Heart left ventricle (tissue), 16 donors: ENCODE data around the gene PARP3. TPM values are rescaled to one million over a fixed set of nuclear protein-coding genes. Genes with fewer than 3 reads are reported as not detected.

Experiments
- ATAC-seq, 4 donors: fragments of 200-7000 bp; cut with Tn5 transposase; one replicate each; pipeline ENCODE4 v1.9.1; 2020 to 2022; ENCODE audit warnings: moderate library complexity in 4 of 4, mild to moderate bottlenecking in 3 of 4, moderate number of reproducible peaks in 1 of 4
- DNase-seq, 5 donors: peaks; one replicate each; pipeline ENCODE4 v3.0.0-alpha.2; 2020
- H3K27ac ChIP-seq, 12 donors: fragments of 200-600 bp; sonication (generic) in 4 of 12; one replicate each; pipeline versions ENCODE4 v1.5.0 to v1.8.0; 2016 to 2022; ENCODE audit warnings: mild to moderate bottlenecking in 2 of 12
- H3K27me3 ChIP-seq, 9 donors: fragments of 200-600 bp; sonication (generic) in 2 of 9; one replicate each; pipeline versions ENCODE4 v1.5.1 to v1.8.0; 2016 to 2022; ENCODE audit warnings: mild to moderate bottlenecking in 3 of 9
- H3K36me3 ChIP-seq, 9 donors: fragments of 200-600 bp; sonication (generic) in 2 of 9; one replicate each; pipeline versions ENCODE4 v1.5.0 to v1.8.0; 2018 to 2022; ENCODE audit warnings: mild to moderate bottlenecking in 2 of 9
- H3K4me1 ChIP-seq, 12 donors: fragments of 200-600 bp; sonication (generic) in 4 of 12; one replicate each; pipeline versions ENCODE4 v1.5.0 to v1.8.0; 2016 to 2022; ENCODE audit warnings: mild to moderate bottlenecking in 3 of 12
- H3K4me3 ChIP-seq, 12 donors: fragments of 200-600 bp; sonication (generic) in 4 of 12; one replicate each; pipeline versions ENCODE4 v1.5.0 to v1.8.0; 2017 to 2022; ENCODE audit warnings: mild to moderate bottlenecking in 9 of 12, moderate library complexity in 4 of 12
- H3K9me3 ChIP-seq, 12 donors: fragments of 200-600 bp; sonication (generic) in 4 of 12; one replicate each; pipeline versions ENCODE4 v1.5.0 to v1.8.0; 2016 to 2022; ENCODE audit warnings: mild to moderate bottlenecking in 1 of 12
- CTCF ChIP-seq, 12 donors: fragments of 200-600 bp; sonication (generic) in 4 of 12; IDR thresholded peaks; one replicate each; pipeline versions ENCODE4 v1.5.0 to v1.8.0; 2018 to 2022; ENCODE audit warnings: antibody characterized with exemption in 12 of 12, mild to moderate bottlenecking in 5 of 12
- POLR2A ChIP-seq, 2 donors: fragments of 450-650 bp; IDR thresholded peaks; one replicate each; pipeline ENCODE4 v1.6.1; 2017; ENCODE audit warnings: antibody characterized with exemption in 2 of 2, mild to moderate bottlenecking in 2 of 2, moderate library complexity in 2 of 2
- WGBS, 4 donors: extraction: QIAGEN DNeasy Blood & Tissue Kit in 2 of 4; methylation state at CpG; one replicate each; pipeline versions ENCODE4 v1.1.5 to v1.1.7; 2013 to 2018; 5-methylcytosine and 5-hydroxymethylcytosine counted together
- intact Hi-C, 10 donors: fragments of 100-400 bp; cut with DNase I; formaldehyde crosslinking; loops; one replicate each; pipeline versions ENCODE4 v1.11.1 to v1.14.2; 2022
- polyA plus RNA-seq, 2 donors: library from polyadenylated mRNA; stranded (reverse); fragments of 200-250 nt; gene quantifications; one replicate each; pipeline ENCODE4 v1.2.3, GENCODE V29; 2013
- total RNA-seq, 9 donors: library from RNA; depleted of rRNA in 2 of 9; stranded (reverse); fragments of >200 nt in 2 of 9; fragmentation: NEBNext Ultra II Directional in 3 of 9; extraction: Animal tissue kit (Norgen Biotek cat#: 25700) in 3 of 9; gene quantifications; one replicate each; pipeline versions ENCODE4 v1.1.0 to v1.2.4, GENCODE V29; 2016 to 2023
- donor health status: ischemic (EF 13 %, LVEDD 7.1; RV severe dilation, severe dysfunction).
- donor health status: healthy with polysubstance abuse.
- donor health status: DM: no; HTN: yes; CAD: no.
- donor health status: DM: no; HTN: no; CAD: no.
- donor health status: ischemic (EF 25% LVEDD 6.9; RV normal size, moderate dysfunction).
- donor health status: ischemic (EF 25% LVEDD 5.7; RV mildly dilated, moderate dysfunction).
- donor health status: healthy.
- donor health status: DM: yes; HTN: yes; CAD: no.
- donor health status: ischemic (EF 35%, LVEDD 5.7; RV mildly dilated, moderate dysfunction).
- donor health status: nonischemic (EF 11% LVEDD 7.7; RV severe dilation, severe dysfunction).
- donor health status: DM: yes; HTN: yes; CAD: no.
- donor health status: PGD.
- donor health status: ischemic (EF 29% LVEDD 5.4; RV normal size, mild dysfunction).
- donor health status: nonischemic (EF 23%, LVEDD 6.1; RV moderate dilation, normal function).

PARP3 gene
- total and polyA plus RNA-seq, 11 donors: 7.0 to 37.5 (median 13.9) TPM

GRCh38 chr3:51994530-51994929 is 52.4 kb downstream of the PARP3 start:
- ATAC-seq: no peak

GRCh38 chr3:51995346-51996163 is 53.4 kb downstream of the PARP3 start, which contains the start of gene RPL29:
RPL29 (minus strand) TSS chr3:51995895; CDS start chr3:51995461, 434 bp downstream.
- DNase-seq: peak; percentile 90 to 93 (median 92)
- TF ChIP-seq CTCF (IDR thresholded peaks at IDR 0.05) (peak in 8 of 12 donors; percentile 22 to 67 (median 30)), POLR2A (IDR thresholded peaks at IDR 0.05) (peak in 1 of 2 donors; percentile 56)
- H3K27ac ChIP-seq: peak within 1 kb of the TSS; percentile 63 to 95 (median 85)
- H3K27me3 ChIP-seq: no peaks in the 10 kb centered on the region
- H3K4me3 ChIP-seq: peak within 1 kb of the TSS; percentile 67 to 94 (median 76)
- 0 to 2% (median 1%) methylated on average over 39 to 40 of the region's 40 CpGs for WGBS, 4 donors
- no peaks in the 10 kb centered on the region for H3K9me3 ChIP-seq
- intact Hi-C loops: loop anchor here in 4 of 10 donors (1.0 to 10.0 kb wide), 4 partner anchors 53 to 339 kb away; partner anchors contain the start of genes GLYCTK (in 1 of the 4) and PARP3 (in 1 of the 4)
- H3K4me1 ChIP-seq: peaks cover 0 to 25% (median 12%) of the 10 kb centered on the region in 12 donors
- H3K36me3 ChIP-seq: peaks cover 0 to 42% (median 33%) of the 10 kb centered on the region in 9 donors
- ATAC-seq: peak; percentile 91 to 96 (median 94)

More at GRCh38 chr3:51994530-51994929, 52.4 kb downstream of the PARP3 start:
- no peak for DNase-seq
- peak overlapping the region in 9 of 12 donors; percentile 75 to 94 (median 79) for H3K4me3 ChIP-seq
- no peaks in the 10 kb centered on the region for H3K27me3 ChIP-seq
- intact Hi-C loops: loop anchor here in 2 of 10 donors (10.0 kb wide), 2 partner anchors 290 to 340 kb away; partner anchors contain the start of gene GLYCTK (in 1 of the 2)
- H3K27ac ChIP-seq: peak overlapping the region in 5 of 12 donors; percentile 84 to 92 (median 91)
- WGBS, 4 donors: 67 to 81% (median 73%) methylated on average over 2 of the region's 2 CpGs
- peaks cover 0 to 25% (median 15%) of the 10 kb centered on the region in 12 donors for H3K4me1 ChIP-seq
- no peaks in the 10 kb centered on the region for H3K9me3 ChIP-seq
- peaks cover 0 to 42% (median 33%) of the 10 kb centered on the region in 9 donors for H3K36me3 ChIP-seq
- no peak for TF ChIP-seq POLR2A (IDR thresholded peaks at IDR 0.05)
- no peak for TF ChIP-seq CTCF (IDR thresholded peaks at IDR 0.05)

- 58 to 73% (median 64%) methylated on average over 2 of the region's 2 CpGs for WGBS, 4 donors
- TF ChIP-seq POLR2A (IDR thresholded peaks at IDR 0.05) (no peak), CTCF (IDR thresholded peaks at IDR 0.05) (no peak)
Measured at GRCh38 chr3:51997172-51997571, 55.0 kb downstream of the PARP3 start.

More at GRCh38 chr3:51997172-51997571, 55.0 kb downstream of the PARP3 start:
- no peak overlapping the region for H3K4me3 ChIP-seq
- no peaks in the 10 kb centered on the region for H3K27me3 ChIP-seq
- DNase-seq (no peak), ATAC-seq (no peak)
- H3K36me3 ChIP-seq: peaks cover 0 to 31% (median 28%) of the 10 kb centered on the region in 9 donors
- H3K9me3 ChIP-seq: no peaks in the 10 kb centered on the region
- no peak overlapping the region for H3K27ac ChIP-seq
- intact Hi-C loops: loop anchor here in 3 of 10 donors (5.0 to 10.0 kb wide), 3 partner anchors 275 to 338 kb away; partner anchors contain the start of gene GLYCTK (in 1 of the 3)
- peaks cover 0 to 32% (median 16%) of the 10 kb centered on the region in 12 donors for H3K4me1 ChIP-seq
